Activated T-cell treated with anti-CD3 and anti-CD28 coated beads for 48 hours (primary cell): Measurements from ENCODE around the gene PSMD6.

ENCODE experiments used
- DNase-seq: peaks from one replicate; pipeline ENCODE4 v3.0.0-alpha.2; 2020; ENCODE audit warnings: low read depth

PSMD6 gene

GRCh38 chr3:64023187-64023860 is at the start of gene PSMD6:
PSMD6 (minus strand) TSS chr3:64023494; CDS start chr3:64023419, 75 bp downstream.
- DNase-seq: peak; percentile 93

- DNase-seq: no peak
Observed at GRCh38 chr3:64072126-64072525, 48.8 kb upstream of the PSMD6 start.

GRCh38 chr3:64070704-64071103 is 47.4 kb upstream of the PSMD6 start:
- DNase-seq: no peak

GRCh38 chr3:64067506-64068346 is 44.4 kb upstream of the PSMD6 start:
- no peak for DNase-seq

- no peak for DNase-seq
Observed at GRCh38 chr3:64064804-64065203, 41.5 kb upstream of the PSMD6 start.

GRCh38 chr3:64063983-64064438 is 40.7 kb upstream of the PSMD6 start:
- no peak for DNase-seq

- no peak for DNase-seq
Observed at GRCh38 chr3:64063207-64063982, 40.1 kb upstream of the PSMD6 start.

GRCh38 chr3:64061628-64062027 is 38.3 kb upstream of the PSMD6 start:
- no peak for DNase-seq

GRCh38 chr3:64059484-64060175 is 36.3 kb upstream of the PSMD6 start:
- DNase-seq: no peak

GRCh38 chr3:64058566-64058965 is 35.3 kb upstream of the PSMD6 start:
- DNase-seq: no peak

GRCh38 chr3:64057231-64057630 is 33.9 kb upstream of the PSMD6 start:
- no peak for DNase-seq

GRCh38 chr3:64056606-64057180 is 33.4 kb upstream of the PSMD6 start:
- DNase-seq: no peak

GRCh38 chr3:64055076-64055475 is 31.8 kb upstream of the PSMD6 start:
- no peak for DNase-seq

GRCh38 chr3:64054488-64054887 is 31.2 kb upstream of the PSMD6 start:
- no peak for DNase-seq

GRCh38 chr3:64053581-64053980 is 30.3 kb upstream of the PSMD6 start:
- no peak for DNase-seq

- DNase-seq: no peak
Observed at GRCh38 chr3:64053117-64053516, 29.8 kb upstream of the PSMD6 start.

GRCh38 chr3:64049832-64050231 is 26.5 kb upstream of the PSMD6 start:
- DNase-seq: no peak

GRCh38 chr3:64049136-64049535 is 25.8 kb upstream of the PSMD6 start:
- peak; percentile 2 for DNase-seq

GRCh38 chr3:64048631-64049061 is 25.4 kb upstream of the PSMD6 start:
- DNase-seq: no peak

- no peak for DNase-seq
Observed at GRCh38 chr3:64047787-64048186, 24.5 kb upstream of the PSMD6 start.

- no peak for DNase-seq
Observed at GRCh38 chr3:64046996-64047594, 23.8 kb upstream of the PSMD6 start.
